GM18858 (cell line): ENCODE data around the gene TP53I11.

Experiments used
- ATAC-seq: cut with Tn5 transposase; IDR thresholded peaks from one replicate; pipeline ENCODE4 v1.9.1; 2021; ENCODE audit not compliant: unreplicated experiment

The TP53I11 gene, protein sequence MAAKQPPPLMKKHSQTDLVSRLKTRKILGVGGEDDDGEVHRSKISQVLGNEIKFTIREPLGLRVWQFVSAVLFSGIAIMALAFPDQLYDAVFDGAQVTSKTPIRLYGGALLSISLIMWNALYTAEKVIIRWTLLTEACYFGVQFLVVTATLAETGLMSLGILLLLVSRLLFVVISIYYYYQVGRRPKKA

DNA sequence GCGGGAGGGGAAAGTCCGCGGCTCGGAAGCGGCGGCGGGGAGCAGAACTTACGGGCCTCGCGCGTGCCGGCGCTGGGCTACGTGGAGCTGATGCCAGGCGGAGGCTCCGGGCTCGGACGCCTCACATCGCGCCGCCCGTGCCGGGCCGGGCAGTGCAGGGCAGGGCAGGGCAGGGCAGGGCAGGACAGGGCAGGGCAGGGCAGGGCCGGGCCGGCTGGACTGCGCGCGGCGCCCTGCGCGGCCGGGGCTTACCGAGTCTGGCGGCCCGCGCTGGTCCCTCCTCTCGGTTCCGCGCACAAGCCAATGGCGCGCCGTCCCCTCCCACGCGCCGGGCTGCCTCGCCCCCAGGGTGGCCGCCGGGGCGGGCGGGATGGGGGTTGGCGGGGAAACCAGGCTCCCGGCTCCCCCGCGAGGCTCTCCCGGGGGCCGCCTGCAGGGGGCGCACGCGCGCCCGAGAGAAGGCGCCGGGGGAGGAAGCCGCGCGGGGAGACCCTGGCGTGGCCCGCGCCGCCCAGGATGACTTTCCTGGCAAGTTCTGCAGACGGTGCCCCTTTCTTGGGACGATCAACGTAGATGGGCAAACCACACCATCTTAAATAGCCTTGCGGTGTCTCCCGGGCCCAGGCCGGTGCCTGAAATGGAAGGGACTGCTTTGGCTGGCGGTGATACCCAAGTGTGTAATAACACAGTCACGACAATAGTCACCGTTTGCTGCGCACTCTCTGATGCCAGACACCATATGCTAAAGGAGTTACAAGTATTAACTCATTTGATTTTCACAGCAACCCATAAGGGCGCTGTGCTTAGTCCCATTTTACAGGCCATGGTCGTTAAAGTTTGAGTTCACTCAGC lies at the start of gene TP53I11:
TSS of gene TP53I11 (minus strand) at position 259 of the 852 bp plus-strand sequence. CDS start 12,548 bp downstream, outside the sequence.
- ATAC-seq, result peak; percentile 35

DNA sequence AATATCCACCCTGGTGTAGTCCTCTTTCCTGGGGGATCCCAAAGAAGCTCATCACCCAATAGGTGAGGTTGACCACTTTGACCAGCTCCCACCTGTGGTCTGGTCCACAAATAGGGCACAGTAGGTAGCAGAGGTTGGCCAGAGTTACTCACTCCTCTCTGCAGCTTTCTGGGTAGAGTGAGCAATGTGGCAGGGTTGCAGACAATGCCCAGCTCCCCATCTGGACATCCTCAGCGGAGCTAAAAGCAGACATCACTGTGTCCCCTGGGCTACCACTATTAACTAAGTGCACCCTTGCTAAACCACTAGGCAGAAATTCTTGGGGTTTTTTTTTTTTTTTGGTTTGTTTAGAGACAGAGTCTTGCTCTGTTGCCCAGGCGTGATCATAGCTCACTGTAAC lies 48.4 kb upstream of the TP53I11 start:
- no peak for ATAC-seq

DNA sequence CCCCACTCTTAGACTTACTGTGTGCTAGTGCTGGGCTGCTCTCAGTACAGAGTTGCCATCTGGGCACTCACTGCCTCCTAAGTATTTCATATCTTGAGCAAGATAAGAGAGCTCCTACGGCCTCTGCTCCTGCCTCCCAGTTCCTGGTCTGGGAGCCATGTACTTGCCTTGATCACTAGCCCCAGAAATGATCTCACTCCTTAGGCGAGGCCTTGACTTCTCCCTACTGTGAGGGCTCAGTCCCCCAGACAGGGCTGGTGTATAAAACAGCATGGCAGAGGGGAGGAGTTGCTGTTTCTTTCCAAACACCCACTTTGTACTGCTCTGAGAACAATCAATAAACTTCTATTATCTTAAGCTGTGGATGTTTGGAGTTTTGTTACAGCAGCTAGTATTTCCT lies 47.4 kb upstream of the TP53I11 start:
- no peak for ATAC-seq

DNA sequence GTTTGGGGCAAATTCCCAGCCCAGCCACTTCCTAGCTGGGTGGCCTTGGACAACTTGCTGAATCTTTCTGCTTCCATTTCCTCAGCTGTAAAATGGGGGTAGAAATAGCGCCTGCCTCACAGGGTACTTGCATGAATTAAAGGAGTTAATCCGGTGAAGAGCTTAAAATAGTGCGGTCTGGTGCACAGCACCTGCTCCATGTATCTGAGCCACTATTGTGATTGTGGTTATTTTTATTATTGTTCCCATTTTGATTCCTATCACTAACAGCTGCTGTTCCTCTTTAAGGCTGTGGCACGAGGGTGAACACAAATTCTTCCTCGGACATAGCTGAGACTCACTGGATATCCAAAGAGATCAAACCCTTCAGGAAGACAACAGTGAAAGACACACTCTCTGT lies 46.9 kb upstream of the TP53I11 start:
- no peak for ATAC-seq

DNA sequence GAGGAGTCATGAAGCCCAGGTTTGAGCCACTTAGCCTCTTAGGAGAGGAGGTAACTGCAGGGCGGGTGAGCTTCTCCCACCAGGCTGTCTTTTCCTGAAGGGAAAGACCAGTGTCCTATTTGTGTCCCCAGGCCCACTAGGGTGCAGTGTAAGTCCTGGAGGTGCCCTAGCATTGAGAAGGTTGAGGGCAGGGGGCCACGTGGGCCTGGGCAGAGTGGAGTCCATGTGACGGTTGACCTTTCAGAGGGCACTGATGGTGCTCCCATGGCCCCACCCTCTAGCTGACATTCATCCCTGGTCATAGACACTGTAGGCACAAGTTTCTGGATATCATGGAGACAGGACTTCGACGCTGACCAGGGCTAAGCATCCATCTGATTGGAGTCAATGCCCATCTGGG lies 44.1 kb upstream of the TP53I11 start:
- no peak for ATAC-seq

DNA sequence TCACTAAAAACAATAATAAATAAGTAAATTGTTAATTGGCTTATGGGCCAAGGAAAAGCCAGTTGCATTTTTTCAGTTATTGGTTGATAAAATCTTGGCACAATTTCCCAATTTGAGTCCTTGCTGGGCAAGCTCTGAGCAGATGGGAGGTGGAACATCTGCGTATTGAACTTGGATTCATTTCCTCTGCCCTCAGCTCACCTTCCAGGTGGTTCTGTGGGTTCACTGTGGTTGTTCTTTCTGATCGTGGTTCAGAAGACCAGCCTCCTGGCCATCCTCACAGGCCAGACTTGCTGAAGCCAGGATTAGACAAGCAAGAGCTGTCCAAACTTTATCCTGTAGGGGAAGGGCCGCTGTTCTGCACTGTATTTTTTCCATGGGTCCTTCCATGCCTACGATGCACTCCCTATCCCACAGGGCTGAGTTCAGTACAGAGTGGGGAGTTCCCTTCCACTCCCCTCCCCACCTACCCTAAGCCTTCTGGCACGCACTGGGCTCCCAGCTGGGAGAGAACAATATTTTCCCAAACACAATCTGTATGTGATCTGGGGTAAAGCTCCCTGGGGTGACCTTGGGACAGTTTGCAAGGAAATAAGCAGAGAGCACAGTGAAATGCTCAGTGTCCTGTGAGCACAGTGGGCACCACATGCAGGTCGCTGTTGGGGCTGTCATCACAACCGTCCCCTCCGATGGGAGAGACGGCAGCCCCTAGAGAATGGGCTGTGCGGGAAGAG lies 43.5 kb upstream of the TP53I11 start:
- ATAC-seq, result no peak

DNA sequence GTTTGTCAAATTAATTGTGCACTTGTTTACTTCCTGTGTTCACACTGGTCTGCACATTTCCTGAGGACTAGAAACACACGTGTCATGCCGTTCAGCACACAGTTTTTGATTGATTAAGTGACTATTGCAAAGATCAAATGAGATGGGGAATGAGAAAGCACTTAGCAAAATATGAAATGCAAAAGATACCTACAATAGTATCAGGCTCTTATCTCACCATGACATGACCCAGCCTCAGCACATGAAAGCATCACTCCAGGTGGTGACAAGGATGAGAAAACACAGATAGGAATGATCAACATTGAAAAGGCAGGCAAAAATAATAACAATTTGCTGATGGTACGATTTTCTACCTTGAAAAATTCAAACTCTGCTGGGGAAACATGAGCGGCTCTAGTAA lies 42.1 kb upstream of the TP53I11 start:
- no peak for ATAC-seq

DNA sequence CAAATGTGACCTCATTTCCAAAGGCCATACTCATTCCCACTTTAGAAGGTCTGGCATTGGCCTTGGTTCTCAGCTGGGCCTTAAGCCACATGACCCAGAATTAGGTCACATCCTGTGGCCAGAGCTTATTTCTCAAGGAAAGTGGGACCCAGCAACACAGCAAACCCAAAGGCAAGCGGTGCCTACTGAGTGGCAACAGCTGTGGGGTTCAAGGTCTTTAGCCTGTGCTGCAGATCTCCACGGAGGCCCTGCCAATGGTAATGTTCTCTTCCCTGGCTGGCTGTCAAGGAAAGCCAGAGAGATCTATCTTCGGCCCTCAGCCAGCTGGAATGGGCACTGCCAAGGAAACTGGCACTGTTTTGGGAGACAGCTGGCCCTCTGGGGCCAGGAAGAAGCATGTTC lies 41.5 kb upstream of the TP53I11 start:
- no peak for ATAC-seq

DNA sequence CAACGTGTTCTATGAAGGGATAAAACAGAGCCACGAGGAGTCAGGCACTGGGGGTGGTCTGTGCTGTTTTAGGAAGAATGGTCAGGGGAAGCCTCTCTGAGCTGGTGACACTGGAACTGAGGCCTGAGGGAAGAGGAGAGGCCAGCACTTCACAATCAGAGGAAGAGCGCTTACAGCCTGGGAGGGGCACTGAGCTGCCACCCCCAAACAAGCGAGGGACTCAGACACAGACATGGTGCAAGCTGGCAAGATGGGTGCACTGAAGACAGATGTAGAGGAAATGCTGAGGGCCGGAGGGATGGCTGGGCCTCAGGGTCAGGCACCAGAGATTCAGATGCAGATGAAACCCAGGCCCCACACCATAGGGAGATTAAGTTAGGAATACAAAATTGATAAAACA lies 40.0 kb upstream of the TP53I11 start:
- ATAC-seq, result no peak

DNA sequence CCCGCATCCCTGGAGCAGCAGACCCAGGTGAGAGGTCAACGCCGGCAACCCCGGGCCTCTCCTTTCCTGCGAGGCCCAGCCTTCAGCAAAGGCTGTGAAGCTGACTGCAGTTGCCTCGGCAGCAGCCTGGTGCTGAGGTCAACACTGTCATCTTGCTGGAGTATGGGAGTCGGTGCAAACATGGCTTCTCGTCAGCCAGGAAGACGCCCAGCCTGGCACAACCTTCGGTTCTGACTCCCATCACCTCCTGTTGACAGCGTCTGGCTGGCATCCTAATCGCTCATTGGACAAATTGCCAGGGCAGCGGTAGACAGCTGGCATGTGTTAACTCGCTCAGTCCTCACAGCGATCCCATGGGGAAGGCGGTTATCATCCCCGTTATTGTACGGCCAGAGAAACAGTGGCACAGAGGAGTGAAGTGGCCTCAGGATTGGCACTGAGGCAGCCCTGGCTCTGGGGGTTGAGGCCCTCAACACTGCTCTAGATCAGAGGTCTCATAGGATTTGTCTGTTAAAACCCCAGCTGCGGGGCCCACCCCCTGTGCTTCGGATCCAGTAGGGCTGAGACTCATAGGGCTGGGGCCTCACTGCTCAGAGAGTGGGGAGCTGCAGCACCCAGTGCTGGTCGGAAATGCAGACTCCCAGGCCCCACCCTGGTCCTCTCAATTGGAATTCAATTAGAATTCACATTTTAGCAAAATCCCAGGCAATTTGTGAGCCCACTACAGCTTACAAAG lies 39.3 kb upstream of the TP53I11 start:
- no peak for ATAC-seq

DNA sequence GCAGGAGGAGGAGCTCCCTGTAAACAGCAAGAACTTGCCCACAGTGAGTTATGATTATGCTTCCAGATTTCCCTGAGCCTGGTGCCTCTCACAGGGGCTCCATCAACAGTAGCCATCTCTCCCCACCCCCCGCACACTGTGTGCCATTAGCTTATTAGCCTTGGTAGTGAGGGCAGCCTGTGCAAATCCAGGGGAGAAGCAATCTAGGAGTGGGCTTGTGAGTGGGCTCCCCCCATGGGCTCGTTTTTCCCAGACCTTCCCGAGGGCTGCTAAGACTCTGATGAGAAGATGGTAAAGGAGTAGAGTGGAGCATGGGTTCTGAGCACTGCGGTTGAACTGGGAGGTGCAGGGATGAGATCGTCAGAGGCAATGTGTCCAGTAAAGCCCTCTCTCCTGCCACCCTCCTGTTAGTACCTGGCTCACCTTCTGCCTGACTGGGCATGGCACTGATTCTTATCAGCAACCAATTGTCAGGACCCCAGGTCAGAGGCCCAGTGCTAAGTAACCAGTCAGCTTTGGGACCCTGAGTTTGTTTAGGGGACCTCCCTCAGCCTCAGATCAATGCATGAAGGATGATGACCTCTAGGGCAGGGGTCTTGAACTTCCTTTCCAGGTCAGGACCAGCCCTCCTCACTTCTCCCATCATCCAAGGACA lies 38.4 kb upstream of the TP53I11 start:
- ATAC-seq, result no peak

DNA sequence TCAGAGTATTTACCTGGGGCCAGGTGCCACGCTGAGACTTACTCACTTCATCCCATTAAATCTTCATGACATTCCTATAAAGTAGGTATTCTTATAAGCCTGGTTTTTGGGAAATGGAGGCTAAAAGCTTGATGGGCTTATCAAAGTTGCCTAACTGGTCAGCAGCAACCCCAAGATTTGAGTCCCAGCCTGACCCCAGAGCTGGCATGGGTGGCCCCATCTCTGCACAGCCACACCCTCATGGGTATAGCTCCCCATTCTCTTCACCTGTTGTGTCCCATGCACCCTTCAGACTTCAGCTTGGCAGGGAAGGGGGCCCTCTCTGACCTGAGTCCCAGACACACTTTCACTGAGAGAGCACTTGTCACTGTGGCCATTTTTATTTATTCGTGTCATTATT lies 37.4 kb upstream of the TP53I11 start:
- ATAC-seq, result no peak

DNA sequence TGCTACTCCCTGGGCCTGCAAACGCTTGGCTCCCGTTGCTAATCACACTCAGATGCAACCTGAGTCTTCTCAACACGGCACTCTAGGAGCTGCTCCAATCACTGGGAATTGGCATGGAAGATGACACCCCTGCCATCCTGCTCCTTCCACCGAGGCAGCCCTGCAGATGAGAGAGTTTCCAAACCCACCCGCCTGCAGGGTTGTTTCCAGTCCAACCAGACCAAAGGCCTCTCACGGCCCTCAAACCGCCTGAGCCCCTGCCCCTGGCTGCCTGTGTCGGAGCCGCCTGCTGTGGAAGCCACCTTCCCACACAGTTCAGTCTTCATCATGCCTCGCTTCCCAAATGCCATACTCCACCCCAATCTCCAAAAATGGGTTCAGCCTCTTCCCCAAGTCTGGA lies 36.8 kb upstream of the TP53I11 start:
- ATAC-seq, result no peak

DNA sequence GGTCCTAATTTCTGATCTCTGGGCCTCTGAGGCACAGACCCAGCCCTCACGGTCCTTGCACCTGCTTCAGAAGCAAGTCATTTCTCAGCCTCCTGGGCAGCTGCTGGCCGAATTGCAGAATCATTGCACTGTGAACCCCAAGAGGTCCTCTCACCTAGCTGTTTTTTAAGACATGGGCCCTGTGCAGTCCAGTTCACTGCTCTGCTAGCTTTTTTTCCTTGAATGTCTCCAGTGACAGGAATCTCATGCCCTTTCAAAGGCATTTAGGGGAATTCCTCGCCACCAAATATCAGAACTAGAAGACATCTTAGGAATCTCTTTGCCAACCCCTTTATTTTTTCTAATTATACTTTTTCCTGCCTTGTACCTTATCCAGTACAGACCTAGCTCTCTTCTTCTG lies 35.6 kb upstream of the TP53I11 start:
- no peak for ATAC-seq

DNA sequence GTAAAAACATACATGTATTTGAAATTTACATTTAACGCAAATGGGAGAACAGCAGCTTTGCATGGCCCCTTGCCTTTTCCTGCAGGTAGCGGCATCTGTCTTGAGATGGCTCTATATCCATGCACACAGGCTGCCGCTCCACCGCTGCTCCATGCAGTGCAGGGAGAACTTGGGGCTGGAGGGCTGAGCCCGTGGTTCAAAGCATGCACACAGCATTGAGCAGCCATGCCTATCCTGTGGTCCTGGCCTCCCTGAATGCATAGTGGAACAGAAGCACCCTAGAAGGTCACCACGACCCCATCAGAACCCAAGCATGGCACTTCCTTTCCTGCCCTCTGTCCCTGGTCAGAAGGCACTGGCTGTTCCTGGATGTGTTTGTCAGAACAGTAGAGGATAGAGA lies 35.0 kb upstream of the TP53I11 start:
- ATAC-seq, result no peak

DNA sequence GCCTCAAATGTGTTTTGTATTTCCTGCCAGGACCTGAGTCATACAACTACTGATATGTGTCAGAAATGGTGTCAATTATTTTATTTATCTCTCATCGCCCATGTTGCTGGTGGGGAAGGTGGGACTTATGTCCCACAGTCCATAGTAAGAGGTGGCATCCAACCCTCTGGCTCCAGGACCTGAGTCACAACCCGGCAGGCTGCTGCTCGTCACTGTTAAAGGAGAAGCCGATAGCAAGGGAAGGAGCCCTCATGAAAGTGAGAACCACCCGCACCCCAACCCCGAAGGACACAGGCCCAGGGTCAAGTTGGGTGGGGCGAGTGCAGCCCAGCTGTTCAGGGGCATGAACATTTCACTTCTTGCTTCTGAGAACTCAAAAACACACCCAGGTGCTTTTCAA lies 33.1 kb upstream of the TP53I11 start:
- ATAC-seq, result no peak

DNA sequence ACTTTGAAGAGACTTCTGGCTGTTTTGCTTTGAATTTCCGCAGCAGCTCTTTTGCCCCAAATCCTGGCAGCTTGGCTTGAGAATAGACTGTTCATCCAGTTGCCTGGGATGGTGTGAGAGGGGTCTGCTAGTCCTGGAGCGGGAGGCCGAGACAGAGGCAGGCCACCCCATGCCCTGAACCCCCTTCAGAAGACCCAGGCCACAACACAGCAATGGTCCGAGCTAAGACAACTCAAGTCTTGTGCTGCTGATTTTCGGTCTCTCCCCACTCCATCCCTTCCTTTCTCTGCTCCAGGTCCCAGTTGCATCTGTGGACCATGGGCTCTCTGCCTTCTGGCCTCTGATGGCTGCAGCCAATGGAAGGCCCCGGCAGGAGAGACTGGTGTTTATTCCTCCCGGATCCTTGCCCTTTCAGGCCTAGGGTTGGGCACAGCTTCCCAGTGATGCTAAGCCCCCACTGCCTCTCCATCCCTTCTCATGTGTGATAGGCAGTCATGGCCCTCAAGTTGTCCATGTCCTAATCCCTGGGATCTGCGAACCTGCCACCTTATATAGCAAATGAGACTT lies 31.9 kb upstream of the TP53I11 start:
- ATAC-seq, result no peak

DNA sequence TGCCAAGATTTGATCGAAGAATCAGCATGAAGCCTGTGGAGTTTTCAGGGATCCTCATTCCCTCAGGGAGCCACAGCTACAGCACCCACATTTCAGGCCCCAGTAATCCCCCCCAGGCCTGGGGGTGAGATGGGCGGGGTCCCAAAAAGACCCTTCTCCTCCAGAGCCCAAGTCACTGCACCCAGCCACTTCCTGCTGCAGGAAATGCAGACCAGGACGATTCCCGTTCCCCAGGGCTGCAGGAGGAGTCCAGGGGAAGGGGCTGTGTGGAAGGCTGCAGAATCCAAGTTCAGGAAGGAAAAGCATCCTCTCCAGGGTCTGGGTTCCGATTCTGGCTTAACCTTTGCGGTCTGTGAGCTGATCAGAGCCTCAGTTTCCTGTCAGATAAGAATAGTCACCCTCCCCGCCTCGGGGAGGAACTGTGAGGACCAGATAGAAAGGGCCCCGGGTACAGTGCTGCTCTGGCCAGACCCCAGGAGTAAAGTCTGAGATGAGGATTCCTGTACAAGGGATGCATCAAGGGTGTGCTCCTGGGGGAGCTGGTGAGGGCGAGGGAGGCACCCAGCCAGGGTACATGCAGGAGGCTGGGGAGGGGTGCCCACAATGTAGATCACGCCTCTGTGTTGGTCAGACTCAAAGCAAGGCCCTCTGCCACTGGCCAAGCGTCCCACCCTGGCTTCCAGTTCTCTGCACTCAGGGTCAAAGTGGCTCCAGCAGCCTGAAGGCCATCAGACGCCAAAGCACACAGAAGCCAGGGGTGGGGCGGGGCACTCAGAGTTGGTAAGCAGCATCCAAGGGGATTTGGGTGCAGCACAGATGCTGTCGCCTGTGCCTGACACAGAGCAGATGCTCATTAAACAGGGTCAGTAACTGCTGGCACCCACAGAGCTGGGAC lies 30.1 kb upstream of the TP53I11 start:
- ATAC-seq, result no peak
